KMS-11 (cell line): ENCODE measurements around the gene PPP3CB.

Source experiments
- H2AFZ ChIP-seq: fragments of 200-600 bp; sonication (generic); 2 replicates; pipeline ENCODE4 v1.6.1; 2016; ENCODE audit warnings: antibody characterized with exemption, mixed run types, low read depth
- H3K27ac ChIP-seq: fragments of 200-600 bp; sonication (generic); 2 replicates; pipeline ENCODE4 v1.6.1; 2016; ENCODE audit warnings: mild to moderate bottlenecking, mixed run types
- H3K27me3 ChIP-seq: fragments of 200-600 bp; sonication (generic); 2 replicates; pipeline ENCODE4 v1.6.1; 2017; ENCODE audit warnings: mild to moderate bottlenecking, low read depth, mixed run types, moderate library complexity; ENCODE audit not compliant: insufficient read depth
- H3K36me3 ChIP-seq: fragments of 200-600 bp; sonication (generic); 2 replicates; pipeline ENCODE4 v1.6.1; 2017; ENCODE audit warnings: mild to moderate bottlenecking, mixed run types; ENCODE audit not compliant: insufficient read depth
- H3K4me1 ChIP-seq: fragments of 200-600 bp; sonication (generic); 2 replicates; pipeline ENCODE4 v1.6.1; 2016; ENCODE audit warnings: mild to moderate bottlenecking, low read depth, mixed run types; ENCODE audit not compliant: poor library complexity, severe bottlenecking
- H3K4me2 ChIP-seq: fragments of 200-600 bp; sonication (generic); 2 replicates; pipeline ENCODE4 v1.7.0; 2016; ENCODE audit warnings: mild to moderate bottlenecking, mixed run types
- H3K4me3 ChIP-seq: fragments of 200-600 bp; sonication (generic); IDR thresholded peaks from 2 replicates; pipeline ENCODE4 v1.6.1; 2017; ENCODE audit warnings: low read depth, low read length, mixed read lengths; ENCODE audit not compliant: insufficient read depth
- H3K79me2 ChIP-seq: fragments of 200-600 bp; sonication (generic); 2 replicates; pipeline ENCODE4 v1.6.1; 2016; ENCODE audit warnings: low read depth, mixed run types; ENCODE audit not compliant: insufficient read depth
- H3K9ac ChIP-seq: fragments of 200-600 bp; sonication (generic); 2 replicates; pipeline ENCODE4 v1.6.1; 2016; ENCODE audit warnings: mild to moderate bottlenecking, mixed run types
- H4K20me1 ChIP-seq: fragments of 200-600 bp; sonication (generic); 2 replicates; pipeline ENCODE4 v1.6.1; 2016; ENCODE audit warnings: mild to moderate bottlenecking, mixed run types; ENCODE audit not compliant: insufficient read depth
- CTCF ChIP-seq: fragments of 200-600 bp; sonication (generic); conservative IDR thresholded peaks from 2 replicates; pipeline ENCODE4 v1.6.1; 2017; ENCODE audit warnings: low read depth, mild to moderate bottlenecking, antibody characterized with exemption, low read length, moderate library complexity, mixed read lengths

Gene PPP3CB

DNA sequence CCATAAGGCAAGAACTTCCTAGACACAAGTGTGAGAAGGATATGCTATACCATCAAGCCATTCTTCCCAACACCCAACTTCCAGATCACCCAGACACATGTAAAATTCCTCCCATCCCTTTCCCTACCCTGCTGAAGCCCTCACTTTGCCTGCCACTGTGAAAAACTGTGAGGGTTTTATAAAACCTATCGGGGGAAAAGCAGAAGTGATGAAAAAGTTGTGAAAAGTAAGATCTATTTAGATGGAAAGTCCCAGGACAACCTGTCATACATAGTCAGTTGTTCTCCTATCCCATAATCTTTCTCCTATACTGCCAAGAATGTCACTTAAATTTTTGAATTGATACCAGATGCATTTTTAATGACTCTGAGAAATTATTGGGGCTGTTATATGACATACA is 39.0 kb upstream of the PPP3CB start:
- no peaks in the 10 kb centered on the region for H3K79me2 ChIP-seq
- H3K9ac ChIP-seq = no peak overlapping the region
- H3K4me3 ChIP-seq = no peak overlapping the region
- no peak overlapping the region for H2AFZ ChIP-seq
- H3K27ac ChIP-seq = no peak overlapping the region
- no peaks in the 10 kb centered on the region for H4K20me1 ChIP-seq
- H3K4me2 ChIP-seq = no peak overlapping the region
- no peaks in the 10 kb centered on the region for H3K27me3 ChIP-seq
- no peaks in the 10 kb centered on the region for H3K4me1 ChIP-seq
- H3K36me3 ChIP-seq = no peaks in the 10 kb centered on the region
- TF ChIP-seq CTCF = no peak

DNA sequence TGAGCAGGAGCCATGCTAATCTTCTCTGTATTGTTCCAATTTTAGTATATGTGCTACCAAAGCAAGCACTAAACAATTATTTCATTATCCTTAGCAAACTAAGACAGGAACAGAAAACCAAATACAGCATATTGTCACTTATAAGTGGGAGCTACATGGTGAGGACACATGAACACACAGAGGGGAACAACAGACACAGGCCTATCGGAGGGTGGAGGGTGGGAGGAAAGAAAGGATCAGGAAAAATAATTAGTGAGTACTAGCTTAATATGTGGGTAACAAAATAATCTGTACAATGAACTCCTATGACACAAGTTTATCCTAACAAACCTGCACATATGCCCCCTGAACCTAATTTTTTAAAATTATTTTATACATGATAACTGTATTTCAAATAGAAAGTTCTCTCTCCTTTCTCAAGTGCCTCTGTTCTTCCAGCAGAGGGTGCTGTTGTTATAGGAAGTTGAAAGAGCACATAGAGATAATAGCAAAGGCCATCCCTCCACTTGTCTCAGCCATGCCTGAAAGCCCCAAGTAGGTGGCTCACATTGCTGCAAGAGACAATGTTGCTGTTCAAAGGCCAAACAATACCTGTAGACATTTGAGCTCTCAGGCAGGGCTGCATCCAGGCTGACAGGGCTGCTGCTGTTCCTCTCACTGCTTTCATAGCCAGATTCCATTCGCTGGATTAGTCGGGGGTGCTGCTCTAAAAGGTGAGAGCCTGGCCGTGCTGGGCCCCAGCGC is 33.4 kb upstream of the PPP3CB start:
- H3K36me3 ChIP-seq = no peaks in the 10 kb centered on the region
- H4K20me1 ChIP-seq = no peaks in the 10 kb centered on the region
- TF ChIP-seq CTCF = peak; percentile 82
- no peak overlapping the region for H3K4me2 ChIP-seq
- no peaks in the 10 kb centered on the region for H3K27me3 ChIP-seq
- H3K79me2 ChIP-seq = no peaks in the 10 kb centered on the region
- H3K27ac ChIP-seq = no peak overlapping the region
- no peak overlapping the region for H3K4me3 ChIP-seq
- H2AFZ ChIP-seq = no peak overlapping the region
- no peak overlapping the region for H3K9ac ChIP-seq
- H3K4me1 ChIP-seq = no peaks in the 10 kb centered on the region

- H4K20me1 ChIP-seq = no peaks in the 10 kb centered on the region
- no peak overlapping the region for H3K4me3 ChIP-seq
- H2AFZ ChIP-seq = no peak overlapping the region
- H3K9ac ChIP-seq = no peak overlapping the region
- TF ChIP-seq CTCF = no peak
- H3K27me3 ChIP-seq = no peaks in the 10 kb centered on the region
- H3K79me2 ChIP-seq = no peaks in the 10 kb centered on the region
- no peak overlapping the region for H3K4me2 ChIP-seq
- H3K36me3 ChIP-seq = no peaks in the 10 kb centered on the region
- no peaks in the 10 kb centered on the region for H3K4me1 ChIP-seq
- no peak overlapping the region for H3K27ac ChIP-seq
These were observed 26.4 kb upstream of the PPP3CB start for GRCh38 chr10:73522263-73522662.

DNA sequence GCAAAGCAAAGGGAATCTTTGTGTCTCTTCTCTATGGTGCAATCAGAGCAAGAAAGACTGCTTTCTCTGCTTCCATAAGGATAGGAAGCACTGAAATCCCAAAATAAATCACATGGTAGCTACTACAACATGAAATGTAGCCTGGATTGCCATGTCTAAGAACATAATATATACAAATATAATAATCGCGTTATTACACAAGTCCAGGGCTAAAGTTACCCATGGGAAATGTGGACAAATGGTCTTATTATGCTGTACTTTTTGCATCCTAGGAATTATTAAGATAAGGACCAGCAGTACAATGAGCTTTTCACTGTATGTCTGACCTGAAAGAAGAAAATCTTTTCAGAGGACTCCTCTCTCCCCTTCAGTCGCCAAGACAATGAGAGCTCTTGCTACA is 23.5 kb upstream of the PPP3CB start:
- Histone ChIP-seq H3K4me2 (no peak overlapping the region), H3K27ac (no peak overlapping the region), H2AFZ (no peak overlapping the region), H3K4me3 (no peak overlapping the region), H3K79me2 (no peaks in the 10 kb centered on the region), H3K36me3 (no peaks in the 10 kb centered on the region), H3K4me1 (no peaks in the 10 kb centered on the region), H4K20me1 (no peaks in the 10 kb centered on the region), H3K9ac (no peak overlapping the region), H3K27me3 (no peaks in the 10 kb centered on the region)
- no peak for TF ChIP-seq CTCF
